ENCODE measurements around the gene CA9.
A peak's percentile ranks its signal among the peaks of the same experiment; 100 is the strongest.

The CA9 gene

GRCh38 chr9:35651956-35652828 lies 21.5 kb upstream of the CA9 start:
- Histone ChIP-seq H2BK12ac (ENCODE audit: low read length) (no peak overlapping the region), H2BK120ac (ENCODE audit: insufficient read depth, low read length, poor library complexity) (no peak overlapping the region), H3K27me3 (ENCODE audit: insufficient read depth, low read length) (no peaks in the 10 kb centered on the region), H4K8ac (ENCODE audit: low read depth, low read length) (no peak overlapping the region), H4K91ac (ENCODE audit: low read depth, low read length) (no peak overlapping the region), H3K36me3 (ENCODE audit: control insufficient read depth in 1 of 2, insufficient read depth in 2 of 2, low read length in 2 of 2) (no peaks in the 10 kb centered on the region), H3K14ac (ENCODE audit: low read length) (no peak overlapping the region), H3K4ac (ENCODE audit: low read depth, low read length) (no peak overlapping the region), H3K4me2 (ENCODE audit: low read length) (no peak overlapping the region), H3K27ac (ENCODE audit: low read depth, low read length) (no peak overlapping the region), H3K9me3 (ENCODE audit: insufficient read depth, low read depth, low read length) (no peaks in the 10 kb centered on the region), H4K12ac (ENCODE audit: low read depth, low read length) (no peak overlapping the region), H2BK5ac (ENCODE audit: low read depth, low read length, poor library complexity) (no peak overlapping the region), H3K18ac (ENCODE audit: low read length) (no peak overlapping the region), H3K9ac (ENCODE audit: low read length) (no peak overlapping the region), H3K79me1 (ENCODE audit: low read length) (peaks cover 2% of the 10 kb centered on the region), H3K79me2 (ENCODE audit: control insufficient read depth, insufficient read depth, low read length, poor library complexity) (no peaks in the 10 kb centered on the region), H2AFZ (ENCODE audit: insufficient read depth, low read length, poor library complexity) (no peak overlapping the region), H2AK5ac (ENCODE audit: low read length) (no peak overlapping the region), H3K4me3 (ENCODE audit: low read depth, low read length) (no peak overlapping the region), H3K23ac (ENCODE audit: low read length) (no peak overlapping the region), H3K4me1 (ENCODE audit: control insufficient read depth in 1 of 2, insufficient read depth in 2 of 2, low read length in 2 of 2) (peaks cover 9 to 14% of the 10 kb centered on the region in 2 experiments)
- no CpG with 5 or more reads among the region's 7 CpGs for WGBS (ENCODE audit: extremely low coverage, insufficient coverage, insufficient read length)
- DNase-seq, result peak; percentile 95 to 97

- Histone ChIP-seq H4K8ac (ENCODE audit: low read depth, low read length) (no peak overlapping the region), H3K36me3 (ENCODE audit: control insufficient read depth in 1 of 2, insufficient read depth in 2 of 2, low read length in 2 of 2) (no peaks in the 10 kb centered on the region), H2BK5ac (ENCODE audit: low read depth, low read length, poor library complexity) (no peak overlapping the region), H2BK12ac (ENCODE audit: low read length) (no peak overlapping the region), H3K23ac (ENCODE audit: low read length) (no peak overlapping the region), H2BK120ac (ENCODE audit: insufficient read depth, low read length, poor library complexity) (no peak overlapping the region), H4K91ac (ENCODE audit: low read depth, low read length) (no peak overlapping the region), H3K79me2 (ENCODE audit: control insufficient read depth, insufficient read depth, low read length, poor library complexity) (no peaks in the 10 kb centered on the region), H3K4me1 (ENCODE audit: control insufficient read depth in 1 of 2, insufficient read depth in 2 of 2, low read length in 2 of 2) (peaks cover 10 to 11% of the 10 kb centered on the region in 2 experiments), H3K14ac (ENCODE audit: low read length) (no peak overlapping the region), H3K9me3 (ENCODE audit: insufficient read depth, low read depth, low read length) (no peaks in the 10 kb centered on the region), H3K27ac (ENCODE audit: low read depth, low read length) (no peak overlapping the region), H3K9ac (ENCODE audit: low read length) (no peak overlapping the region), H3K18ac (ENCODE audit: low read length) (no peak overlapping the region), H2AK5ac (ENCODE audit: low read length) (no peak overlapping the region), H3K79me1 (ENCODE audit: low read length) (peaks cover 5% of the 10 kb centered on the region), H3K4me3 (ENCODE audit: low read depth, low read length) (no peak overlapping the region), H3K4me2 (ENCODE audit: low read length) (no peak overlapping the region), H2AFZ (ENCODE audit: insufficient read depth, low read length, poor library complexity) (no peak overlapping the region), H4K12ac (ENCODE audit: low read depth, low read length) (no peak overlapping the region), H3K4ac (ENCODE audit: low read depth, low read length) (no peak overlapping the region), H3K27me3 (ENCODE audit: insufficient read depth, low read length) (no peaks in the 10 kb centered on the region)
- WGBS (ENCODE audit: extremely low coverage, insufficient coverage, insufficient read length), result no CpG with 5 or more reads among the region's 8 CpGs
- DNase-seq, result peak; percentile 51 to 75
These were observed 20.9 kb upstream of the CA9 start for GRCh38 chr9:35652829-35653209.

- no CpG with 5 or more reads among the region's 2 CpGs for WGBS (ENCODE audit: extremely low coverage, insufficient coverage, insufficient read length)
- Histone ChIP-seq H3K4ac (ENCODE audit: low read depth, low read length) (no peak overlapping the region), H2AK5ac (ENCODE audit: low read length) (no peak overlapping the region), H2BK120ac (ENCODE audit: insufficient read depth, low read length, poor library complexity) (no peak overlapping the region), H3K9ac (ENCODE audit: low read length) (no peak overlapping the region), H3K27me3 (ENCODE audit: insufficient read depth, low read length) (no peaks in the 10 kb centered on the region), H3K9me3 (ENCODE audit: insufficient read depth, low read depth, low read length) (no peaks in the 10 kb centered on the region), H3K14ac (ENCODE audit: low read length) (no peak overlapping the region), H3K4me2 (ENCODE audit: low read length) (no peak overlapping the region), H2BK12ac (ENCODE audit: low read length) (no peak overlapping the region), H3K4me1 (ENCODE audit: control insufficient read depth in 1 of 2, insufficient read depth in 2 of 2, low read length in 2 of 2) (peaks cover 10 to 11% of the 10 kb centered on the region in 2 experiments), H4K8ac (ENCODE audit: low read depth, low read length) (no peak overlapping the region), H3K27ac (ENCODE audit: low read depth, low read length) (no peak overlapping the region), H3K36me3 (ENCODE audit: control insufficient read depth in 1 of 2, insufficient read depth in 2 of 2, low read length in 2 of 2) (no peaks in the 10 kb centered on the region), H3K23ac (ENCODE audit: low read length) (no peak overlapping the region), H3K79me1 (ENCODE audit: low read length) (peaks cover 10% of the 10 kb centered on the region), H3K4me3 (ENCODE audit: low read depth, low read length) (no peak overlapping the region), H4K91ac (ENCODE audit: low read depth, low read length) (no peak overlapping the region), H3K79me2 (ENCODE audit: control insufficient read depth, insufficient read depth, low read length, poor library complexity) (peaks cover 4% of the 10 kb centered on the region), H4K12ac (ENCODE audit: low read depth, low read length) (no peak overlapping the region), H3K18ac (ENCODE audit: low read length) (no peak overlapping the region), H2AFZ (ENCODE audit: insufficient read depth, low read length, poor library complexity) (no peak overlapping the region), H2BK5ac (ENCODE audit: low read depth, low read length, poor library complexity) (no peak overlapping the region)
- DNase-seq, result peak; percentile 74 to 88
These were observed 20.1 kb upstream of the CA9 start for GRCh38 chr9:35653611-35654010.

- WGBS (ENCODE audit: extremely low coverage, insufficient coverage, insufficient read length), result no CpG with 5 or more reads among the region's 17 CpGs
These were observed 17.4 kb upstream of the CA9 start for GRCh38 chr9:35656348-35656747.

More at GRCh38 chr9:35656348-35656747, 17.4 kb upstream of the CA9 start:
- Histone ChIP-seq H3K23ac (ENCODE audit: low read length) (no peak overlapping the region), H3K9me3 (ENCODE audit: insufficient read depth, low read depth, low read length) (no peaks in the 10 kb centered on the region), H3K27ac (ENCODE audit: low read depth, low read length) (no peak overlapping the region), H4K12ac (ENCODE audit: low read depth, low read length) (no peak overlapping the region), H2AK5ac (ENCODE audit: low read length) (no peak overlapping the region), H2AFZ (ENCODE audit: insufficient read depth, low read length, poor library complexity) (no peak overlapping the region), H2BK120ac (ENCODE audit: insufficient read depth, low read length, poor library complexity) (no peak overlapping the region), H3K4me1 (ENCODE audit: control insufficient read depth in 1 of 2, insufficient read depth in 2 of 2, low read length in 2 of 2) (peaks cover 4 to 6% of the 10 kb centered on the region in 2 experiments), H2BK12ac (ENCODE audit: low read length) (no peak overlapping the region), H3K79me2 (ENCODE audit: control insufficient read depth, insufficient read depth, low read length, poor library complexity) (peaks cover 4% of the 10 kb centered on the region), H3K4me2 (ENCODE audit: low read length) (no peak overlapping the region), H3K18ac (ENCODE audit: low read length) (no peak overlapping the region), H4K8ac (ENCODE audit: low read depth, low read length) (no peak overlapping the region), H4K91ac (ENCODE audit: low read depth, low read length) (no peak overlapping the region), H3K4me3 (ENCODE audit: low read depth, low read length) (no peak overlapping the region), H3K36me3 (ENCODE audit: control insufficient read depth in 1 of 2, insufficient read depth in 2 of 2, low read length in 2 of 2) (peaks cover 8 to 9% of the 10 kb centered on the region in 2 experiments), H3K4ac (ENCODE audit: low read depth, low read length) (no peak overlapping the region), H3K14ac (ENCODE audit: low read length) (no peak overlapping the region), H3K79me1 (ENCODE audit: low read length) (peaks cover 10% of the 10 kb centered on the region), H3K9ac (ENCODE audit: low read length) (no peak overlapping the region), H3K27me3 (ENCODE audit: insufficient read depth, low read length) (no peaks in the 10 kb centered on the region), H2BK5ac (ENCODE audit: low read depth, low read length, poor library complexity) (no peak overlapping the region)
- peak; percentile 15 to 53 for DNase-seq
